A549 (cell line): ENCODE results near the gene PEX14. TPM values are rescaled to one million over a fixed set of nuclear protein-coding genes. Genes with fewer than 3 reads are reported as not detected.

Source experiments
- ATAC-seq, 2 experiments: fragments of 200-7000 bp in 1 of 2; fragments of >200 bp in 1 of 2; cut with Nextera tagmentation in 1 of 2; cut with Tn5 transposase in 1 of 2; 3 replicates each; pipeline versions ENCODE4 v1.8.0 to v1.9.1; 2018 to 2020; ENCODE audit warnings: mild to moderate bottlenecking in 1 of 2, moderate library complexity in 1 of 2
- CTCF ChIA-PET: fragments of 300-600 bp; sonication (Branson Sonifier 250); formaldehyde crosslinking; extraction: SDS; loops from one replicate; lab custom pipeline; 2021; ENCODE audit warnings: antibody characterized with exemption, inconsistent platforms; lab: Yijun Ruan, JAX
- POLR2A ChIA-PET: fragments of 350-600 bp; formaldehyde crosslinking; extraction: SDS; loops from one replicate; lab custom pipeline; 2021; ENCODE audit warnings: antibody characterized with exemption, inconsistent platforms; lab: Yijun Ruan, JAX
- DNase-seq, 2 experiments: peaks; one replicate each; pipeline versions ENCODE4 v3.0.0 to v3.0.0-alpha.2; 2011 to 2016; ENCODE audit warnings: low read depth in 1 of 2, low spot score in 1 of 2
- FAIRE-seq: peaks from 2 replicates; lab custom pipeline; 2011; peaks lifted over from hg19 to GRCh38; lab: Jason Lieb, UNC
- H3K27ac ChIP-seq, 2 experiments: fragments of >200 bp; sonication (Bioruptor Twin); formaldehyde crosslinking; 3 replicates each; pipeline ENCODE4 v1.5.1; 2016 to 2017
- H3K4me1 ChIP-seq: fragments of >200 bp; sonication (Bioruptor Twin); formaldehyde crosslinking; 3 replicates; pipeline ENCODE4 v1.6.1; 2016
- H3K4me2 ChIP-seq: fragments of >200 bp; sonication (Bioruptor Twin); formaldehyde crosslinking; 3 replicates; pipeline ENCODE4 v1.6.1; 2016
- H3K4me3 ChIP-seq: fragments of >200 bp; sonication (Bioruptor Twin); formaldehyde crosslinking; 3 replicates; pipeline ENCODE4 v1.5.1; 2016
- H3K9me3 ChIP-seq: fragments of >200 bp; sonication (Bioruptor Twin); formaldehyde crosslinking; 3 replicates; pipeline ENCODE4 v1.6.1; 2016
- CHD4 ChIP-seq: fragments of 200-600 bp; sonication (generic); IDR thresholded peaks from 2 replicates; pipeline ENCODE4 v1.6.1; 2016; ENCODE audit warnings: antibody characterized with exemption, mild to moderate bottlenecking, borderline replicate concordance
- EHMT2 ChIP-seq: fragments of 200-600 bp; sonication (generic); IDR thresholded peaks from 2 replicates; pipeline ENCODE4 v1.6.1; 2016; ENCODE audit warnings: antibody characterized with exemption, low read depth, mild to moderate bottlenecking, moderate library complexity
- ELK1 ChIP-seq: fragments of 150-350 bp; IDR thresholded peaks from 2 replicates; pipeline ENCODE4 v1.6.1; 2014; ENCODE audit warnings: low read depth, mild to moderate bottlenecking, low read length
- EP300 ChIP-seq, 2 experiments: fragments of >200 bp; sonication (Bioruptor Twin); formaldehyde crosslinking; IDR thresholded peaks; 2 replicates in 1 of 2; 3 replicates in 1 of 2; pipeline ENCODE4 v1.6.1; 2016 to 2017
- HES2 ChIP-seq: fragments of >200 bp; sonication (Bioruptor Twin); formaldehyde crosslinking; IDR thresholded peaks from 2 replicates; pipeline ENCODE4 v1.6.1; 2016
- HMGXB4 ChIP-seq: fragments of 250-450 bp; sonication (Bioruptor Pico); IDR thresholded peaks from 2 replicates; pipeline ENCODE4 v1.5.0; 2021; ENCODE audit warnings: mild to moderate bottlenecking, moderate library complexity, borderline replicate concordance
- HOXA7 ChIP-seq: fragments of 250-450 bp; sonication (Bioruptor Pico); IDR thresholded peaks from 2 replicates; pipeline ENCODE4 v1.5.0; 2020; ENCODE audit warnings: mild to moderate bottlenecking, moderate library complexity
- JUNB ChIP-seq: fragments of >200 bp; sonication (Bioruptor Twin); formaldehyde crosslinking; IDR thresholded peaks from 2 replicates; pipeline ENCODE4 v1.6.1; 2016
- NFE2L2 ChIP-seq: fragments of 150-350 bp; conservative IDR thresholded peaks from 2 replicates; pipeline ENCODE4 v1.6.1; 2014; ENCODE audit warnings: low read length
- RARB ChIP-seq: fragments of 250-450 bp; sonication (Bioruptor Pico); IDR thresholded peaks from 2 replicates; pipeline ENCODE4 v1.8.0; 2021; ENCODE audit warnings: mild to moderate bottlenecking, moderate library complexity
- RCOR1 ChIP-seq: fragments of 150-350 bp; IDR thresholded peaks from 2 replicates; pipeline ENCODE4 v1.6.1; 2014; ENCODE audit warnings: antibody characterized with exemption, low read length, low read depth
- RNF2 ChIP-seq: fragments of 200-600 bp; sonication (generic); IDR thresholded peaks from 2 replicates; pipeline ENCODE4 v1.6.1; 2016; ENCODE audit warnings: low read depth, mild to moderate bottlenecking, antibody characterized with exemption, moderate library complexity, borderline replicate concordance
- SMC3 ChIP-seq: fragments of >200 bp; sonication (Bioruptor Twin); formaldehyde crosslinking; IDR thresholded peaks from 3 replicates; pipeline ENCODE4 v1.6.1; 2018; ENCODE audit warnings: inconsistent platforms
- TFCP2L1 ChIP-seq: fragments of 250-450 bp; sonication (Bioruptor Pico); IDR thresholded peaks from 2 replicates; pipeline ENCODE4 v1.5.0; 2021; ENCODE audit warnings: mild to moderate bottlenecking
- ZFP36 ChIP-seq: fragments of 450-650 bp; IDR thresholded peaks from 2 replicates; pipeline ENCODE4 v1.6.1; 2014; ENCODE audit warnings: borderline replicate concordance; ENCODE audit not compliant: partially characterized antibody
- WGBS: methylation state at CpG from one replicate; pipeline ENCODE4 v1.1.6; 2017; ENCODE audit errors: missing lambda C conversion rate; 5-methylcytosine and 5-hydroxymethylcytosine counted together
- polyA plus RNA-seq, 4 experiments: library from polyadenylated mRNA; depleted of rRNA in 3 of 4; stranded (reverse); fragments of >200 nt; fragmentation: RNase III in 1 of 4; extraction: RNeasy Plus Mini Kit Qiagen cat#74134 plus additional on column Dnase treatment in 1 of 4; gene quantifications; 2 replicates in 3 of 4; 3 replicates in 1 of 4; pipeline ENCODE4 v1.2.3, GENCODE V29; 2011 to 2017
- TF ChIP-seq, protein P1 (sequence below): fragments of >200 bp; sonication (Bioruptor Twin); formaldehyde crosslinking; IDR thresholded peaks from 3 replicates; pipeline ENCODE4 v1.6.1; 2016
- TF ChIP-seq, protein P2 (sequence below): IDR thresholded peaks from 2 replicates; pipeline ENCODE4 v1.6.1; 2012; ENCODE audit warnings: low read depth, borderline replicate concordance

Gene PEX14
- polyA plus RNA-seq, 2 of the 4 experiments (the other 2 are of a cell fraction): 7.7 to 15.0 TPM

- no peak overlapping the region for H3K4me2 ChIP-seq
- H3K9me3 ChIP-seq: no peaks in the 10 kb centered on the region
- H3K4me3 ChIP-seq: no peak overlapping the region
- DNase-seq (no peak), FAIRE-seq (no peak), ATAC-seq (no peak)
- TF ChIP-seq ELK1 (no peak), CHD4 (no peak), HES2 (no peak), EP300 (IDR thresholded peaks at IDR 0.05) (no peak), TFCP2L1 (CRISPR knock-in tag) (no peak), RNF2 (no peak), JUNB (no peak), NFE2L2 (no peak), EHMT2 (no peak), RCOR1 (no peak), HMGXB4 (no peak), SMC3 (no peak)
- TF ChIP-seq, protein P1, sequence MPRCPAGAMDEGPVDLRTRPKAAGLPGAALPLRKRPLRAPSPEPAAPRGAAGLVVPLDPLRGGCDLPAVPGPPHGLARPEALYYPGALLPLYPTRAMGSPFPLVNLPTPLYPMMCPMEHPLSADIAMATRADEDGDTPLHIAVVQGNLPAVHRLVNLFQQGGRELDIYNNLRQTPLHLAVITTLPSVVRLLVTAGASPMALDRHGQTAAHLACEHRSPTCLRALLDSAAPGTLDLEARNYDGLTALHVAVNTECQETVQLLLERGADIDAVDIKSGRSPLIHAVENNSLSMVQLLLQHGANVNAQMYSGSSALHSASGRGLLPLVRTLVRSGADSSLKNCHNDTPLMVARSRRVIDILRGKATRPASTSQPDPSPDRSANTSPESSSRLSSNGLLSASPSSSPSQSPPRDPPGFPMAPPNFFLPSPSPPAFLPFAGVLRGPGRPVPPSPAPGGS: no peak
- no peaks in the 10 kb centered on the region; the same call in 2 of the 3 replicates for H3K4me1 ChIP-seq
- POLR2A ChIA-PET: no interaction called here
- CTCF ChIA-PET: interaction anchor here (1.2 kb wide), 1 partner anchor 214 kb away, joined by 4 read pairs; no protein-coding TSS in a partner anchor
- WGBS: 79% methylated on average over 9 of the region's 14 CpGs
- no peak overlapping the region for H3K27ac ChIP-seq
Measured at GRCh38 chr1:10631811-10632593, 157.3 kb downstream of the PEX14 start.

GRCh38 chr1:10632691-10633090 is 157.9 kb downstream of the PEX14 start:
- FAIRE-seq (no peak), DNase-seq (no peak), ATAC-seq (no peak)
- Histone ChIP-seq H3K4me2 (no peak overlapping the region), H3K9me3 (no peaks in the 10 kb centered on the region), H3K4me1 (no peaks in the 10 kb centered on the region; the same call in 2 of the 3 replicates), H3K27ac (no peak overlapping the region), H3K4me3 (no peak overlapping the region)
- ChIA-PET POLR2A (no interaction called here), CTCF (no interaction called here)
- WGBS: 93% methylated on average over 10 of the region's 14 CpGs
- TF ChIP-seq ZFP36: no peak
- TF ChIP-seq HOXA7 (CRISPR knock-in tag): no peak
- TF ChIP-seq, protein P1: no peak
- TF ChIP-seq RCOR1: no peak
- TF ChIP-seq, protein P2, sequence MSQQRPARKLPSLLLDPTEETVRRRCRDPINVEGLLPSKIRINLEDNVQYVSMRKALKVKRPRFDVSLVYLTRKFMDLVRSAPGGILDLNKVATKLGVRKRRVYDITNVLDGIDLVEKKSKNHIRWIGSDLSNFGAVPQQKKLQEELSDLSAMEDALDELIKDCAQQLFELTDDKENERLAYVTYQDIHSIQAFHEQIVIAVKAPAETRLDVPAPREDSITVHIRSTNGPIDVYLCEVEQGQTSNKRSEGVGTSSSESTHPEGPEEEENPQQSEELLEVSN: no peak
- TF ChIP-seq RNF2: no peak
- TF ChIP-seq RARB (CRISPR knock-in tag): no peak
